Keratinocyte (primary cell): Measurements from ENCODE around the gene PPM1H. TPM values are rescaled to one million over a fixed set of nuclear protein-coding genes. Genes with fewer than 3 reads are reported as not detected.

Experiments used
- DNase-seq: peaks from one replicate; pipeline ENCODE4 v3.0.0-alpha.2; 2011; ENCODE audit warnings: low read depth, missing footprints, low spot score
- FAIRE-seq: peaks from 2 replicates; lab custom pipeline; 2011; peaks lifted over from hg19 to GRCh38; lab: Jason Lieb, UNC
- H2AFZ ChIP-seq: 2 replicates; pipeline ENCODE4 v1.6.0; 2012; ENCODE audit warnings: low read length, control low read depth, inconsistent platforms; ENCODE audit not compliant: control insufficient read depth
- H3K27ac ChIP-seq: 2 replicates; pipeline ENCODE4 v1.5.1; 2011; ENCODE audit warnings: low read length; ENCODE audit not compliant: control insufficient read depth, insufficient read depth
- H3K27me3 ChIP-seq: 3 replicates; pipeline ENCODE4 v1.6.0; 2011; ENCODE audit warnings: low read length; ENCODE audit not compliant: control insufficient read depth, insufficient read depth; ENCODE audit errors: extremely low read depth
- H3K36me3 ChIP-seq, 2 experiments: 2 replicates in 1 of 2; 3 replicates in 1 of 2; pipeline ENCODE4 v1.5.1; 2011; ENCODE audit warnings: low read length in 2 of 2, mild to moderate bottlenecking in 1 of 2; ENCODE audit not compliant: control insufficient read depth in 2 of 2, insufficient read depth in 2 of 2; ENCODE audit errors: extremely low read depth in 1 of 2
- H3K4me1 ChIP-seq: 3 replicates; pipeline ENCODE4 v1.5.1; 2011; ENCODE audit warnings: low read length; ENCODE audit not compliant: control insufficient read depth, insufficient read depth; ENCODE audit errors: extremely low read depth
- H3K4me2 ChIP-seq: 3 replicates; pipeline ENCODE4 v1.6.0; 2011; ENCODE audit warnings: low read depth, low read length; ENCODE audit not compliant: control insufficient read depth, insufficient read depth; ENCODE audit errors: extremely low read depth
- H3K4me3 ChIP-seq, 3 experiments: fragments of 200-600 bp in 1 of 3; sonication (generic) in 1 of 3; 2 replicates in 2 of 3; 3 replicates in 1 of 3; pipeline ENCODE4 v1.5.1; 2011 to 2016; ENCODE audit warnings: low read length in 3 of 3, mild to moderate bottlenecking in 3 of 3, control low read depth in 2 of 3, inconsistent platforms in 1 of 3, low read depth in 1 of 3, mixed read lengths in 1 of 3, mixed run types in 1 of 3, moderate library complexity in 1 of 3; ENCODE audit not compliant: control insufficient read depth in 2 of 3, insufficient read depth in 2 of 3; ENCODE audit errors: extremely low read depth in 1 of 3
- H3K79me2 ChIP-seq: 2 replicates; pipeline ENCODE4 v1.6.0; 2012; ENCODE audit warnings: low read length; ENCODE audit not compliant: control insufficient read depth, insufficient read depth
- H3K9ac ChIP-seq: 3 replicates; pipeline ENCODE4 v1.6.0; 2011; ENCODE audit warnings: low read length; ENCODE audit not compliant: control insufficient read depth, insufficient read depth; ENCODE audit errors: extremely low read depth
- H3K9me1 ChIP-seq: 3 replicates; pipeline ENCODE4 v1.6.0; 2011; ENCODE audit warnings: low read length; ENCODE audit not compliant: control insufficient read depth, insufficient read depth; ENCODE audit errors: extremely low read depth
- H3K9me3 ChIP-seq: 2 replicates; pipeline ENCODE4 v1.5.1; 2012; ENCODE audit warnings: low read depth, low read length; ENCODE audit not compliant: control insufficient read depth
- H4K20me1 ChIP-seq: 3 replicates; pipeline ENCODE4 v1.6.0; 2011; ENCODE audit warnings: low read length; ENCODE audit not compliant: control insufficient read depth, insufficient read depth; ENCODE audit errors: extremely low read depth
- EZH2 ChIP-seq: IDR thresholded peaks from one replicate; pipeline ENCODE4 v1.6.1; 2012; ENCODE audit warnings: inconsistent platforms, mild to moderate bottlenecking, low read length, moderate library complexity
- dilution Hi-C: fragments of 300-500 bp; cut with MboI; formaldehyde crosslinking; loops from one replicate; pipeline ENCODE4 v1.7.0; 2020; ENCODE audit warnings: low sequenced_read_pairs; ENCODE audit not compliant: extremely low pct_ligation_motif_present
- polyA plus RNA-seq, 5 experiments: library from polyadenylated mRNA; depleted of rRNA in 3 of 5; stranded (reverse) in 3 of 5; stranded (forward) in 1 of 5; unstranded in 1 of 5; fragments of >200 nt; gene quantifications; 1 replicate in 1 of 5; 2 replicates in 3 of 5; 3 replicates in 1 of 5; pipeline versions ENCODE4 v1.2.1 to v1.2.3, GENCODE V29; 2011 to 2012; ENCODE audit warnings: missing spikeins in 2 of 5, low read depth in 1 of 5, low replicate concordance in 1 of 5
- TF ChIP-seq, protein P1 (sequence below), 3 experiments: IDR thresholded peaks in 1 of 3; conservative IDR thresholded peaks in 1 of 3; optimal IDR thresholded peaks in 1 of 3; 2 replicates in 2 of 3; 3 replicates in 1 of 3; pipeline versions ENCODE3 to v1.5.1; 2011; ENCODE audit warnings: low read length in 3 of 3, mild to moderate bottlenecking in 3 of 3, moderate library complexity in 2 of 3, control low read depth in 1 of 3, inconsistent platforms in 1 of 3; ENCODE audit not compliant: insufficient read depth in 2 of 3; ENCODE audit errors: extremely low read depth in 1 of 3

The PPM1H gene
- polyA plus RNA-seq, 1 donor (not counting 4 experiments of a cell fraction or from before 2014, with no cell fraction given) = 0.09 TPM

DNA sequence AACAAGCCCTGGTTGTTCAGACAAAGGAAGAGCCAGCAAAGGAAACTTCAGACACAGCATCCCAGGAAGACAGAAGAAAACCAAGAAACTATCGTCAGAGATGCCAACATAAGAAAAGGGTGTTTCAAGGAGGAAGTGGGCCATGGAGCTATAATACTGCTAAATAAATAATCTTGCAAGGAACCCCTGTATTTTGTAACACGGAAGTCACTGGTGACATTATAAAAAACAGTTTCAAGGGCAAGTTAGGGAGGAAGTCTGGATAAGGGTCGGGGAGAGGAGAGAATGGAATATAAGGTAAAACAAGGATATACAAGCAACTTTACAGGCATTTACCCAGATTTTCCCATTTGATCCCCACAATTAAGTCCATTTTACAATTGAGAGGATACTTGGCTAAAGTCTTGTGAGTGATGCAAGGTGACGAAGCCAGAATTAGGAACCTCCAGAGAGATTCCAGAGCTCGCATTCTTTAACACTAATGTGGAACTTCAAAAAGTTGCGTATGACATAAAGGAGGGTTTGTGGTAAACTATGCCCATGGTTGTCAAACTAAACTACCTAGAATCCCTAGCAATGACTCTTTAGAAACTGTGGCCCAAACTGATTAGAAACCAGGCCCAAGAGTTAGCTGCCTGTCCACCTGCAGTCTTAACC lies 46.4 kb downstream of the PPM1H start:
- Histone ChIP-seq H3K9me1 (no peaks in the 10 kb centered on the region), H3K4me3 (no peak overlapping the region), H3K36me3 (no peaks in the 10 kb centered on the region), H3K27me3 (no peaks in the 10 kb centered on the region), H3K9me3 (no peaks in the 10 kb centered on the region), H3K79me2 (no peaks in the 10 kb centered on the region), H3K4me2 (no peak overlapping the region), H2AFZ (no peak overlapping the region), H3K4me1 (no peaks in the 10 kb centered on the region), H3K9ac (no peak overlapping the region), H3K27ac (no peak overlapping the region), H4K20me1 (no peaks in the 10 kb centered on the region)
- dilution Hi-C loops = no loop called here
- DNase-seq (no peak), FAIRE-seq (no peak)
- no peak for TF ChIP-seq EZH2
- TF ChIP-seq, protein P1, sequence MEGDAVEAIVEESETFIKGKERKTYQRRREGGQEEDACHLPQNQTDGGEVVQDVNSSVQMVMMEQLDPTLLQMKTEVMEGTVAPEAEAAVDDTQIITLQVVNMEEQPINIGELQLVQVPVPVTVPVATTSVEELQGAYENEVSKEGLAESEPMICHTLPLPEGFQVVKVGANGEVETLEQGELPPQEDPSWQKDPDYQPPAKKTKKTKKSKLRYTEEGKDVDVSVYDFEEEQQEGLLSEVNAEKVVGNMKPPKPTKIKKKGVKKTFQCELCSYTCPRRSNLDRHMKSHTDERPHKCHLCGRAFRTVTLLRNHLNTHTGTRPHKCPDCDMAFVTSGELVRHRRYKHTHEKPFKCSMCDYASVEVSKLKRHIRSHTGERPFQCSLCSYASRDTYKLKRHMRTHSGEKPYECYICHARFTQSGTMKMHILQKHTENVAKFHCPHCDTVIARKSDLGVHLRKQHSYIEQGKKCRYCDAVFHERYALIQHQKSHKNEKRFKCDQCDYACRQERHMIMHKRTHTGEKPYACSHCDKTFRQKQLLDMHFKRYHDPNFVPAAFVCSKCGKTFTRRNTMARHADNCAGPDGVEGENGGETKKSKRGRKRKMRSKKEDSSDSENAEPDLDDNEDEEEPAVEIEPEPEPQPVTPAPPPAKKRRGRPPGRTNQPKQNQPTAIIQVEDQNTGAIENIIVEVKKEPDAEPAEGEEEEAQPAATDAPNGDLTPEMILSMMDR (optimal IDR thresholded peaks at IDR 0.05 in 1 of 3, IDR thresholded peaks at IDR 0.05 in 1 of 3, conservative IDR thresholded peaks at IDR 0.05 in 1 of 3; ENCODE audit: extremely low read depth in 1 of 3, insufficient read depth in 2 of 3, low read length in 3 of 3) = no peak

DNA sequence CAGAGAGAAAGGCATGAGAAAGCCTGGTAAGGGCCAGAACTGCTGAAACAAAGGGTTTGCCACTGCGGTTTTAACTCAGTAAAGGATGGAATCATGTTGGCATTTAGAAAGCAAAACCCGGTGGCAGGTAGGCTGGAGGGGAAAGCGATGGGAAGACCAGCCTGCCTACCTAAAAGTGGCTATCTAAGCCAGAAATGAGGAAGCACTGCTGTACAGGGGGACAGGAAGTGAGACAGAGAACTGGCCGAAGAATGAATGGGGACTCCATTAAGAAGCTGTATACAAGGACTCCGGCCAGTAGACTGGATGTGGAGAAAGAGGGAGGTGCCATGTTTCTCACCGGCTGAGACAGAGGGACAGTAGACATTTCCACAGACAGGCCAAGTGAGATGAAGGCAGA lies 48.2 kb downstream of the PPM1H start:
- H2AFZ ChIP-seq = no peak overlapping the region
- H3K36me3 ChIP-seq = no peaks in the 10 kb centered on the region
- H3K4me3 ChIP-seq = no peak overlapping the region
- no peaks in the 10 kb centered on the region for H4K20me1 ChIP-seq
- dilution Hi-C loops = no loop called here
- H3K9me1 ChIP-seq = no peaks in the 10 kb centered on the region
- DNase-seq = no peak
- no peak for FAIRE-seq
- no peaks in the 10 kb centered on the region for H3K79me2 ChIP-seq
- TF ChIP-seq EZH2 = no peak
- TF ChIP-seq, protein P1 (optimal IDR thresholded peaks at IDR 0.05 in 1 of 3, IDR thresholded peaks at IDR 0.05 in 1 of 3, conservative IDR thresholded peaks at IDR 0.05 in 1 of 3; ENCODE audit: extremely low read depth in 1 of 3, insufficient read depth in 2 of 3, low read length in 3 of 3) = no peak
- H3K4me2 ChIP-seq = no peak overlapping the region
- no peaks in the 10 kb centered on the region for H3K9me3 ChIP-seq
- H3K27ac ChIP-seq = no peak overlapping the region
- no peaks in the 10 kb centered on the region for H3K27me3 ChIP-seq
- no peak overlapping the region for H3K9ac ChIP-seq
- no peaks in the 10 kb centered on the region for H3K4me1 ChIP-seq
